Breast epithelium (tissue), 3 donors: Measurements from ENCODE around the gene GNAI2.

Experiments used
- CTCF ChIP-seq, 3 donors: fragments of 450-650 bp; IDR thresholded peaks; one replicate each; pipeline ENCODE4 v1.5.1; 2016 to 2017; ENCODE audit warnings: antibody characterized with exemption in 3 of 3, mild to moderate bottlenecking in 3 of 3, moderate library complexity in 3 of 3
- POLR2AphosphoS5 ChIP-seq, 3 donors: sonication (generic); formaldehyde crosslinking; IDR thresholded peaks; one replicate each; pipeline ENCODE4 v1.6.1; 2017; ENCODE audit warnings: antibody characterized with exemption in 3 of 3

GRCh38 chr3:50222169-50222528, 13.9 kb upstream of the GNAI2 start:
- TF ChIP-seq CTCF (IDR thresholded peaks at IDR 0.05) (no peak), POLR2AphosphoS5 (IDR thresholded peaks at IDR 0.05) (no peak)
